ENCODE results near the gene NAPEPLD. TPM values are rescaled to one million over a fixed set of nuclear protein-coding genes. Genes with fewer than 3 reads are reported as not detected.
A peak's percentile ranks its signal among the peaks of the same experiment; 100 is the strongest.
"Not testable (repeated sequence)": the region's sequence is repeated elsewhere in the genome, so short reads cannot be mapped to it uniquely, and the experiment has no call there.

Gene NAPEPLD
- total RNA-seq, 1 experiment from 2014 or later: 5.0 TPM

GRCh38 chr7:103113164-103113563, 35.7 kb downstream of the NAPEPLD start:
- DNase-seq (ENCODE audit: low spot score): peak; percentile 92

- not testable (repeated sequence) for DNase-seq (ENCODE audit: low spot score)
Measured at GRCh38 chr7:103106703-103107070, 42.2 kb downstream of the NAPEPLD start.

- no peak for DNase-seq (ENCODE audit: low spot score)
Measured at GRCh38 chr7:103106005-103106702, 42.7 kb downstream of the NAPEPLD start.

GRCh38 chr7:103101543-103101942, 47.4 kb downstream of the NAPEPLD start:
- no peak for DNase-seq (ENCODE audit: low spot score)

DNA sequence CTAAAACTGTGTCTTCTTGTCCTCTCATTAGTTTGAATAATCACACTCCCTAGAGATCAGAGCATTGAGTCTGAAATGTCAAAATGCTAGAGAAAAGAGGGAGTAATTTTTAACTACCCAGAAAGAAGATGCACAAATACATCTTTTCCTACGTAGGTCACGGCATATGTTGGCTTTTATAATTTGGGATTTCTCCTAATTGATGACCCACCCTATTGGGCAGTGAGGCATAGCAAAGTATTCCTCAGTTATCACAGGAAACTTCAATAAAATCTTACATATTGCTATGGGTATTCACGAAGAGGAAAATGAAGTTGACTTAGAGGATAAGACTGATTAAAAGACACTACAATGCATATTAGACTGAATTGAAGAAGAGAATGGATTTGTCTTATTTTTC, 48.6 kb downstream of the NAPEPLD start:
- no peak for DNase-seq (ENCODE audit: low spot score)

DNA sequence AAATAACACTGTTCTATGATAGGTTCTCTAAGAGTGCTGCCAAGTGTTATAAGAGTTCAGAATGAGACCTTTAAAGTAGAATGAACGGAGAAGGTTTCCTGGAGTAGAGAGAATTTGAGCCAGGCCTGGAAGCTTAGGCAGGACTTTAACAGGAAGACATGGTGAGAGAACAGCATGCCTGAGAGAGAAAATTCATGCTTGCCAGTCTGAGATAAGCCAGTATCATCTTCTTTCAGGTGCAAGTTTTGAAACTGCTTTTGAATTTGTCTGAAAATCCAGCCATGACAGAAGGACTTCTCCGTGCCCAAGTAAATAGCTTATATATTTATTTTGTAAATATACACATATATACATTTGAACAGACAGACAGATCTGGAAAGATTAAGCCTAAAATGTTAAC, 51.9 kb downstream of the NAPEPLD start:
- DNase-seq (ENCODE audit: low spot score): no peak

- not testable (repeated sequence) for DNase-seq (ENCODE audit: low spot score)
Measured at GRCh38 chr7:103095558-103095957, 53.3 kb downstream of the NAPEPLD start.

GRCh38 chr7:103094102-103094501, 54.8 kb downstream of the NAPEPLD start:
- no peak for DNase-seq (ENCODE audit: low spot score)

- no peak for DNase-seq (ENCODE audit: low spot score)
Measured at GRCh38 chr7:103093429-103093828, 55.5 kb downstream of the NAPEPLD start.

GRCh38 chr7:103092321-103092720, 56.6 kb downstream of the NAPEPLD start:
- not testable (repeated sequence) for DNase-seq (ENCODE audit: low spot score)

GRCh38 chr7:103083210-103083609, 65.7 kb downstream of the NAPEPLD start:
- no peak for DNase-seq (ENCODE audit: low spot score)

- DNase-seq (ENCODE audit: low spot score): no peak
Measured at GRCh38 chr7:103082497-103082896, 66.4 kb downstream of the NAPEPLD start.

- DNase-seq (ENCODE audit: low spot score): no peak
Measured at GRCh38 chr7:103080923-103081322, 68.0 kb downstream of the NAPEPLD start.

GRCh38 chr7:103079836-103080235, 69.1 kb downstream of the NAPEPLD start:
- DNase-seq (ENCODE audit: low spot score): no peak

DNA sequence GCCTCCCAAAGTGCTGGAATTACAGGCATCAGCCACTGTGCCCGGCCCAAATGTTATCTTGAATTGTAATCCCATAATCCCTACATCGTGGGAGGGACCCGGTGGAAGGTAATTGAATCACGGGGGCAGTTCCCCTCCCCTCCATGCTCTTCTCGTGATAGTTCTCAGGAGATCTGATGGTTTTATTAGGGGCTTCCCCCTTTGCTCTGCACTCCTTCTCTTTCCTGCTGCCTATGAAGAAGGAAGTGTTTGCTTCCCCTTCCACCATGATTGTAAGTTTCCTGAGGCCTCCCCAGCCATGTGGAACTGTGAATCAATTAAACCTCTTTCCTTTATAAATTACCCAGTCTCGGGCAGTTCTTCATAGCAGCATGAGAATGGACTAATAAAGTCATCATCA, 70.7 kb downstream of the NAPEPLD start:
- not testable (repeated sequence) for DNase-seq (ENCODE audit: low spot score)

- DNase-seq (ENCODE audit: low spot score): no peak
Measured at GRCh38 chr7:103077318-103077717, 71.6 kb downstream of the NAPEPLD start.

DNA sequence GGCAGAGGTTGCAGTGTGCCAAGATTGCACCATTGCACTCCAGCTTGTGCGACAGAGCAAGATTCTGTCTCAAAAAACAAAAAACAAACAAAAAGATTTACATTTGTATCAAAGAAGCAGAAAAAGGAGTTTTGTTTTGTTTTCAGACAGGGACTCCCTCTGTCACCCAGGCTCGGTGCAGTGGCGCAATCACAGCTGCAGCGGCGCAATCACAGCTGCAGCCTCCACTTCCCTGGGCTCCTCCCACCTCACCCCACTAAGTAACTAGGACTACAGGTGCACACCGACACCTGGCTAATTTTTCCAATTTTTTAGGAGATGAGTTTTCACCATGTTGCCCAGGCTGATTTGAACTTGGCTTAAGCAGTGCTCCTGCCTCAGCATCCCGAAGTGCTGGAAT, 72.1 kb downstream of the NAPEPLD start:
- DNase-seq (ENCODE audit: low spot score): no peak

GRCh38 chr7:103075337-103075918, 73.5 kb downstream of the NAPEPLD start:
- DNase-seq (ENCODE audit: low spot score): peak; percentile 14

- peak; percentile 89 for DNase-seq (ENCODE audit: low spot score)
Measured at GRCh38 chr7:103074519-103075336, 74.2 kb downstream of the NAPEPLD start, which contains the start of the genes ARMC10 and FBXL13. Gene ARMC10 (plus strand): TSS chr7:103075140. CDS start chr7:103075273, 133 bp downstream. Gene FBXL13 (minus strand): TSS chr7:103074796.

DNA sequence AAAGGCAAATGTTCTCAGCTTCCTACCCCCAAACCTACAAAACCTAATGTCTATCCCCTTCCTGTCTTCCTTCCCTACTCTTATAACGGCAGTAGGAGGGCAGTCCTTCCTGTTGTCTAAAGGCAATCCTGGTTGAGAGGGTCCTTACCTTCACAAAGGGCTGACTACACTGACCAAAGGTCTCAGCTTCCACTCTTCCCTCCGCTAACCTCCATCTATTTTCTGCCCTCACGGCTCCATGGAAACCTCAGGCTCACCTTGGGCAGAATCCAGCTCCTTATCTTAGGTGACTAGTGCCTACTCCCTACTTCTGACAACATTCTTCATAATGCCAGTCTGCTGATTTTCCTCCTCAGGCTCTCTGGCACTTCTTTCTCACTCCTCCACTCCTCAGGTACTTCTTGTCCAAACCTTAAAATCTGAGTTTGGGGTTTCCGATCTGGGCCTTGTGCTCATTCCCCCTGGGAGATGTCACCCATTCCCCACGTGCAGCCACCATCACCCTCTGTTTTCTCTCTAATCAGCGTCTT, 74.8 kb downstream of the NAPEPLD start:
- DNase-seq (ENCODE audit: low spot score): no peak

DNA sequence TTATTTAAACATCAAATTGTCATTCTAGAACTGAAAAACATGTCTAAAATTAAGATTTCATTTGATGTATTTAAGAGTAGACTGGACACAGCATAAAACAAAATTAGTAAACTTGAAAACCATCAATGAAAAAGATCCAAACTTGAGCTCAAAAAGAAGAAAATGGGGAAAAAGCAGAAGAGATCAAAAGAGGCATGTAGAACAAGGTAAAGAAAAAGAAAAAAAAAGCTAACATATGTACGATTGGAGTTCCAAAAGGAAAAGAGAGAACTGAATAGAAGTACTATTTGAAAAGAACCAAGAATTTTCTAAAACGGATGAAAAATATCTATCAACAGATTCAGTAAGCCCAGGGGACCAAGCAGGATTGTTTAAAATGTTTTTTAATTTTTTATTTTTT, 77.9 kb downstream of the NAPEPLD start:
- DNase-seq (ENCODE audit: low spot score): no peak
